HCT116 (cell line): Measurements from ENCODE around the gene RAP1GAP2. TPM values are rescaled to one million over a fixed set of nuclear protein-coding genes. Genes with fewer than 3 reads are reported as not detected.

Experiments used
- ATAC-seq: fragments of 200-7000 bp; cut with Tn5 transposase; 2 replicates; pipeline ENCODE4 v1.9.1; 2020; ENCODE audit warnings: mild to moderate bottlenecking, moderate library complexity
- BruUV-seq: library from RNA; stranded (reverse); fragments of 400-500 nt; replicated peaks from 2 replicates; lab custom pipeline; 2021; lab: Mats Ljungman, UMichigan
- CTCF ChIA-PET: fragments of 300-600 bp; sonication (Branson Sonifier 250); formaldehyde crosslinking; loops from one replicate; lab custom pipeline; 2021; ENCODE audit warnings: antibody characterized with exemption; lab: Charles Lee
- POLR2A ChIA-PET: fragments of 300-600, 350-600 bp; sonication (Branson Sonifier 250); formaldehyde crosslinking; loops from one replicate; lab custom pipeline; 2021; ENCODE audit warnings: antibody characterized with exemption; lab: Charles Lee
- RAD21 ChIA-PET, 2 experiments: fragments of 300-600 bp; sonication (Branson Sonifier 250); formaldehyde crosslinking; loops; one replicate each; lab custom pipeline; 2023; ENCODE audit warnings: low total read pairs in 2 of 2; ENCODE audit not compliant: uncharacterized antibody in 2 of 2, unreplicated experiment in 2 of 2, low non-redundant PET in 1 of 2; lab: Charles Lee
- DNase-seq: peaks from one replicate; pipeline ENCODE4 v3.0.0-alpha.2; 2010; ENCODE audit warnings: low read depth, low spot score
- H2AFZ ChIP-seq: fragments of 200-600 bp; shearing (Covaris generic), sonication (generic); 2 replicates; pipeline ENCODE4 v1.6.1; 2017; ENCODE audit warnings: low read depth, mixed run types, mixed read lengths, antibody characterized with exemption, low read length; ENCODE audit not compliant: poor library complexity, severe bottlenecking
- H3K27ac ChIP-seq: 2 replicates; pipeline ENCODE4 v1.5.1; 2012; ENCODE audit warnings: low read depth, low read length
- H3K27me3 ChIP-seq: fragments of 200-600 bp; sonication (generic); 2 replicates; pipeline ENCODE4 v1.6.1; 2016; ENCODE audit warnings: mixed run types, low read length, mixed read lengths; ENCODE audit not compliant: insufficient read depth
- H3K36me3 ChIP-seq, 2 experiments: fragments of 200-500 bp in 1 of 2; fragments of 200-600 bp in 1 of 2; sonication (Bioruptor generic) in 1 of 2; sonication (generic) in 1 of 2; 2 replicates each; pipeline versions ENCODE4 v1.5.1 to v1.6.1; 2014 to 2016; ENCODE audit warnings: low read length in 2 of 2, inconsistent platforms in 1 of 2, mixed read lengths in 1 of 2, mixed run types in 1 of 2; ENCODE audit not compliant: insufficient read depth in 2 of 2, control insufficient read depth in 1 of 2
- H3K4me1 ChIP-seq, 2 experiments: fragments of 200-600 bp in 1 of 2; sonication (generic) in 1 of 2; 2 replicates each; pipeline versions ENCODE4 v1.5.1 to v1.6.1; 2012 to 2017; ENCODE audit warnings: low read length in 2 of 2, inconsistent platforms in 1 of 2, mild to moderate bottlenecking in 1 of 2, mixed read lengths in 1 of 2, mixed run types in 1 of 2, moderate library complexity in 1 of 2; ENCODE audit not compliant: insufficient read depth in 2 of 2, control insufficient read depth in 1 of 2
- H3K4me2 ChIP-seq: fragments of 200-600 bp; sonication (generic); 2 replicates; pipeline ENCODE4 v1.6.1; 2017; ENCODE audit warnings: mixed run types, low read length, mixed read lengths
- H3K4me3 ChIP-seq, 2 experiments: fragments of 200-600 bp in 1 of 2; sonication (generic) in 1 of 2; replicated peaks in 1 of 2; 2 replicates each; pipeline ENCODE4 v1.5.1; 2011 to 2016; ENCODE audit warnings: low read length in 2 of 2, control low read depth in 1 of 2, low read depth in 1 of 2, mild to moderate bottlenecking in 1 of 2, mixed read lengths in 1 of 2, mixed run types in 1 of 2
- H3K79me2 ChIP-seq: fragments of 200-600 bp; sonication (generic); 2 replicates; pipeline ENCODE4 v1.6.1; 2017; ENCODE audit warnings: mild to moderate bottlenecking, mixed run types, low read length, moderate library complexity, mixed read lengths; ENCODE audit not compliant: insufficient read depth
- H3K9ac ChIP-seq: fragments of 200-600 bp; sonication (generic); 2 replicates; pipeline ENCODE4 v1.6.1; 2016; ENCODE audit warnings: low read length, mixed read lengths
- H3K9me2 ChIP-seq: fragments of 200-600 bp; sonication (generic), shearing (Covaris generic); 2 replicates; pipeline ENCODE4 v1.6.1; 2017; ENCODE audit warnings: mixed run types, mild to moderate bottlenecking, moderate library complexity; ENCODE audit not compliant: insufficient read depth
- H3K9me3 ChIP-seq, 2 experiments: fragments of 200-500 bp in 1 of 2; fragments of 200-600 bp in 1 of 2; sonication (Bioruptor generic) in 1 of 2; sonication (generic) in 1 of 2; 2 replicates each; pipeline ENCODE4 v1.6.1; 2014 to 2017; ENCODE audit warnings: low read length in 2 of 2, mixed read lengths in 2 of 2, inconsistent platforms in 1 of 2, low read depth in 1 of 2, mild to moderate bottlenecking in 1 of 2, mixed run types in 1 of 2, moderate library complexity in 1 of 2; ENCODE audit not compliant: control insufficient read depth in 1 of 2, insufficient read depth in 1 of 2
- H4K20me1 ChIP-seq: fragments of 200-600 bp; sonication (generic), shearing (Covaris generic); 2 replicates; pipeline ENCODE4 v1.6.1; 2017; ENCODE audit warnings: mixed run types, mild to moderate bottlenecking, moderate library complexity; ENCODE audit not compliant: insufficient read depth
- ATF3 ChIP-seq: IDR thresholded peaks from 2 replicates; pipeline ENCODE4 v1.6.1; 2012
- CBX3 ChIP-seq: IDR thresholded peaks from 2 replicates; pipeline ENCODE4 v1.6.1; 2012; ENCODE audit warnings: low read depth
- EGR1 ChIP-seq: IDR thresholded peaks from 2 replicates; pipeline ENCODE4 v1.6.1; 2012; ENCODE audit warnings: low read depth
- EZH2 ChIP-seq: fragments of 200-600 bp; sonication (generic); IDR thresholded peaks from 2 replicates; pipeline ENCODE4 v1.6.1; 2017; ENCODE audit warnings: antibody characterized with exemption, mixed run types
- FOSL1 ChIP-seq: IDR thresholded peaks from 2 replicates; pipeline ENCODE4 v1.6.1; 2012; ENCODE audit warnings: low read depth
- JUND ChIP-seq: IDR thresholded peaks from 2 replicates; pipeline ENCODE4 v1.6.1; 2012
- POLR2A ChIP-seq: IDR thresholded peaks from 2 replicates; pipeline ENCODE4 v1.7.0; 2011; ENCODE audit warnings: borderline replicate concordance; ENCODE audit not compliant: insufficient read depth, insufficient read length; ENCODE audit errors: extremely low read depth
- SIN3A ChIP-seq: IDR thresholded peaks from 2 replicates; pipeline ENCODE4 v1.6.1; 2012; ENCODE audit warnings: low read depth
- SP1 ChIP-seq: IDR thresholded peaks from 2 replicates; pipeline ENCODE4 v1.6.1; 2012; ENCODE audit warnings: low read depth
- SRF ChIP-seq: IDR thresholded peaks from 2 replicates; pipeline ENCODE4 v1.6.1; 2012; ENCODE audit warnings: low read depth
- TCF7L2 ChIP-seq: IDR thresholded peaks from 2 replicates; pipeline ENCODE4 v1.7.0; 2011; ENCODE audit warnings: borderline replicate concordance, inconsistent platforms; ENCODE audit not compliant: insufficient read depth, insufficient read length; ENCODE audit errors: extremely low read depth
- ZFX ChIP-seq: fragments of 450-650 bp; IDR thresholded peaks from 2 replicates; pipeline ENCODE4 v1.6.1; 2017
- ZNF274 ChIP-seq: fragments of 200-500 bp; sonication (Bioruptor generic); IDR thresholded peaks from 2 replicates; pipeline ENCODE4 v1.6.1; 2014; ENCODE audit warnings: mild to moderate bottlenecking, low read depth, low read length, inconsistent platforms
- intact Hi-C: fragments of 100-400 bp; cut with micrococcal nuclease; formaldehyde crosslinking; loops from 2 replicates; pipeline ENCODE4 v1.10.0; 2022
- total RNA-seq: library from RNA; stranded (reverse); gene quantifications from one replicate; pipeline ENCODE4 v1.2.1, GENCODE V29; 2021; ENCODE audit not compliant: unreplicated experiment
- TF ChIP-seq, protein P1 (sequence below): IDR thresholded peaks from 2 replicates; pipeline ENCODE4 v1.6.1; 2012; ENCODE audit warnings: low read depth
- TF ChIP-seq, protein P2 (sequence below): IDR thresholded peaks from 2 replicates; pipeline ENCODE4 v1.6.1; 2012
- TF ChIP-seq, protein P3 (sequence below): IDR thresholded peaks from 2 replicates; pipeline ENCODE4 v1.6.1; 2011; ENCODE audit warnings: mild to moderate bottlenecking, low read length, moderate library complexity; ENCODE audit not compliant: insufficient replicate concordance; ENCODE audit errors: extremely low read depth

Gene RAP1GAP2
- total RNA-seq, 1 experiment from 2014 or later = 54.6 TPM

DNA sequence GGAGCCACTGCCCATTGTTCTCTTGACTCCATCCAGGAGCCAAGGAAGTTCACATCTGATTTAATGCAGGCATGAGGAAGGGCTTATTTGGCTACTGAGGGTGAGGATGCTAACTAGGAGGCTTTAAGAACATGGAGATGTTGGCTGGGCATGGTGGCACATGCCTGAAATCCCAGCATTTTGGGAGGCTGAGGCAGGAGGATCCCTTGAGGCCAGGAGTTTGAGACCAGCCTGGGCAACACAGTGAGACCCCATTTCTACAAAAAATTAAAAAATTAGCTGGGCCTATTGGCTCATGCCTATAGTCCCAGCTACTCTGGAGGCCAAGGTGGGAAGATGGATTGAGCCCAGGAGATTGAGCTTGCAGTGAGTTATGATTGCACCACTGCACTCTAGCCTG, 116.5 kb downstream of the RAP1GAP2 start:
- TF ChIP-seq ATF3 (no peak), ZNF274 (no peak), EGR1 (no peak), SRF (no peak)
- RAD21 ChIA-PET = no interaction called here
- Histone ChIP-seq H3K27me3 (no peaks in the 10 kb centered on the region), H3K4me1 (no peaks in the 10 kb centered on the region), H3K9ac (no peak overlapping the region), H4K20me1 (no peaks in the 10 kb centered on the region), H3K36me3 (no peaks in the 10 kb centered on the region), H3K9me3 (no peaks in the 10 kb centered on the region), H3K4me2 (no peak overlapping the region), H3K4me3 (no peak overlapping the region), H2AFZ (no peak overlapping the region), H3K79me2 (no peaks in the 10 kb centered on the region), H3K9me2 (no peaks in the 10 kb centered on the region), H3K27ac (no peak overlapping the region)
- intact Hi-C loops = no loop called here
- no TSS peak for BruUV-seq
- no peak for DNase-seq
- CTCF ChIA-PET = no interaction called here
- POLR2A ChIA-PET = no interaction called here
- no peak for ATAC-seq

DNA sequence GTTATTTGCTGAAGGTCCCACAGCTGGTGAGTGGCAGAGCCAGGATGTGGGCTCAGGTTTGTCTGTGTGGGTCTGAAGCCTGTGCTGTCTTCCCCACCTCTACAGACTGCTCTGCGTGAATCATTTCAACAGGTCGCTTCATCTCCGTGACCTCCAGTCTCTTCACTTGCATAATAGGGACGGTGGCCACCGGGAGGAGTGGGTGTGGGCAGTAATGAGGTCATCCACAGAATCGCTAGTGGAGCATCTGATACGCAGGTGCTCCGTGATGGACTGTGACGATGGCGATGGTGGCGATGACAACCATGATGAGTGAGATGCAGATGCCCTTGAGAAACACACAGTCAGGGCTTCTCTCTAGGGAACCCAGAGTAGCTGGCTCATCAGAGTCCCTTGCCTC, 120.2 kb downstream of the RAP1GAP2 start:
- Histone ChIP-seq H3K36me3 (no peaks in the 10 kb centered on the region), H3K27me3 (no peaks in the 10 kb centered on the region), H3K9me3 (no peaks in the 10 kb centered on the region), H3K4me3 (no peak overlapping the region), H3K27ac (no peak overlapping the region), H4K20me1 (no peaks in the 10 kb centered on the region), H3K9ac (no peak overlapping the region), H3K79me2 (no peaks in the 10 kb centered on the region), H3K4me1 (no peaks in the 10 kb centered on the region), H3K4me2 (no peak overlapping the region), H3K9me2 (no peaks in the 10 kb centered on the region), H2AFZ (no peak overlapping the region)
- RAD21 ChIA-PET = no interaction called here
- POLR2A ChIA-PET = no interaction called here
- CTCF ChIA-PET = interaction anchor here (2.0 kb wide), 1 partner anchor 14 kb away, joined by 5 read pairs; no protein-coding TSS in a partner anchor
- DNase-seq = no peak
- no peak for ATAC-seq
- no TSS peak for BruUV-seq
- TF ChIP-seq SRF = no peak
- no peak for TF ChIP-seq SIN3A
- TF ChIP-seq ZNF274 = no peak
- no peak for TF ChIP-seq ZFX
- TF ChIP-seq POLR2A = no peak
- TF ChIP-seq EZH2 = no peak
- TF ChIP-seq, protein P1, sequence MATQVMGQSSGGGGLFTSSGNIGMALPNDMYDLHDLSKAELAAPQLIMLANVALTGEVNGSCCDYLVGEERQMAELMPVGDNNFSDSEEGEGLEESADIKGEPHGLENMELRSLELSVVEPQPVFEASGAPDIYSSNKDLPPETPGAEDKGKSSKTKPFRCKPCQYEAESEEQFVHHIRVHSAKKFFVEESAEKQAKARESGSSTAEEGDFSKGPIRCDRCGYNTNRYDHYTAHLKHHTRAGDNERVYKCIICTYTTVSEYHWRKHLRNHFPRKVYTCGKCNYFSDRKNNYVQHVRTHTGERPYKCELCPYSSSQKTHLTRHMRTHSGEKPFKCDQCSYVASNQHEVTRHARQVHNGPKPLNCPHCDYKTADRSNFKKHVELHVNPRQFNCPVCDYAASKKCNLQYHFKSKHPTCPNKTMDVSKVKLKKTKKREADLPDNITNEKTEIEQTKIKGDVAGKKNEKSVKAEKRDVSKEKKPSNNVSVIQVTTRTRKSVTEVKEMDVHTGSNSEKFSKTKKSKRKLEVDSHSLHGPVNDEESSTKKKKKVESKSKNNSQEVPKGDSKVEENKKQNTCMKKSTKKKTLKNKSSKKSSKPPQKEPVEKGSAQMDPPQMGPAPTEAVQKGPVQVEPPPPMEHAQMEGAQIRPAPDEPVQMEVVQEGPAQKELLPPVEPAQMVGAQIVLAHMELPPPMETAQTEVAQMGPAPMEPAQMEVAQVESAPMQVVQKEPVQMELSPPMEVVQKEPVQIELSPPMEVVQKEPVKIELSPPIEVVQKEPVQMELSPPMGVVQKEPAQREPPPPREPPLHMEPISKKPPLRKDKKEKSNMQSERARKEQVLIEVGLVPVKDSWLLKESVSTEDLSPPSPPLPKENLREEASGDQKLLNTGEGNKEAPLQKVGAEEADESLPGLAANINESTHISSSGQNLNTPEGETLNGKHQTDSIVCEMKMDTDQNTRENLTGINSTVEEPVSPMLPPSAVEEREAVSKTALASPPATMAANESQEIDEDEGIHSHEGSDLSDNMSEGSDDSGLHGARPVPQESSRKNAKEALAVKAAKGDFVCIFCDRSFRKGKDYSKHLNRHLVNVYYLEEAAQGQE = no peak
- no peak for TF ChIP-seq ATF3
- no peak for TF ChIP-seq TCF7L2
- TF ChIP-seq, protein P2, sequence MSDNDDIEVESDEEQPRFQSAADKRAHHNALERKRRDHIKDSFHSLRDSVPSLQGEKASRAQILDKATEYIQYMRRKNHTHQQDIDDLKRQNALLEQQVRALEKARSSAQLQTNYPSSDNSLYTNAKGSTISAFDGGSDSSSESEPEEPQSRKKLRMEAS = no peak
- TF ChIP-seq SP1 = no peak
- TF ChIP-seq CBX3 = no peak
- TF ChIP-seq, protein P3, sequence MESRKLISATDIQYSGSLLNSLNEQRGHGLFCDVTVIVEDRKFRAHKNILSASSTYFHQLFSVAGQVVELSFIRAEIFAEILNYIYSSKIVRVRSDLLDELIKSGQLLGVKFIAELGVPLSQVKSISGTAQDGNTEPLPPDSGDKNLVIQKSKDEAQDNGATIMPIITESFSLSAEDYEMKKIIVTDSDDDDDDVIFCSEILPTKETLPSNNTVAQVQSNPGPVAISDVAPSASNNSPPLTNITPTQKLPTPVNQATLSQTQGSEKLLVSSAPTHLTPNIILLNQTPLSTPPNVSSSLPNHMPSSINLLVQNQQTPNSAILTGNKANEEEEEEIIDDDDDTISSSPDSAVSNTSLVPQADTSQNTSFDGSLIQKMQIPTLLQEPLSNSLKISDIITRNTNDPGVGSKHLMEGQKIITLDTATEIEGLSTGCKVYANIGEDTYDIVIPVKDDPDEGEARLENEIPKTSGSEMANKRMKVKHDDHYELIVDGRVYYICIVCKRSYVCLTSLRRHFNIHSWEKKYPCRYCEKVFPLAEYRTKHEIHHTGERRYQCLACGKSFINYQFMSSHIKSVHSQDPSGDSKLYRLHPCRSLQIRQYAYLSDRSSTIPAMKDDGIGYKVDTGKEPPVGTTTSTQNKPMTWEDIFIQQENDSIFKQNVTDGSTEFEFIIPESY = no peak
- TF ChIP-seq FOSL1 = no peak
- TF ChIP-seq JUND = no peak
- intact Hi-C loops = no loop called here
